Stimulated activated CD8-positive, alpha-beta memory T cell treated with anti-CD3 and anti-CD28 coated beads, Interleukin-7, amount 100 ng/mL, for 24 hours (primary cell): Measurements from ENCODE around the gene MAGI2.

Source experiments
- DNase-seq: peaks from one replicate; pipeline ENCODE4 v3.0.0-alpha.2; 2020; ENCODE audit warnings: low read depth

The MAGI2 gene

DNA sequence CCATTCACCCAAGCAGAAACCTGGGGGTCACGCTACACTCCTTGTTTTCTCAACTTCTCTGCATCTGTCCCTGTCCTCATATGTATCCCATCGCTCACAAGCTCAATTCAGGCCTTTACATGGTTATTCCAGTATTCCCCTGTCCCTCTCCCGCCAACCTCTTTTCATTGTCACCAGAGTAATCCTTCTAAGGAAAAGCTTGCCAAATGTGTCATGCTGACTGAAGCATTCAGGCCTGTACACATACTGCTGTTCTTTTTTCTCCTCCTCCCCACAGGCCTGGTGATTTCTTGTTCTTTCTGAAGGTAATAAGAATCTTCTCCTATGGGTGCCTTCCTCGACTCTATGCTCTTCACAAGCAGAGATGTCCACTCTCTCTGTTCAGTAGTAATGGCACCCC is 1372.7 kb downstream of the MAGI2 start:
- no peak for DNase-seq

DNA sequence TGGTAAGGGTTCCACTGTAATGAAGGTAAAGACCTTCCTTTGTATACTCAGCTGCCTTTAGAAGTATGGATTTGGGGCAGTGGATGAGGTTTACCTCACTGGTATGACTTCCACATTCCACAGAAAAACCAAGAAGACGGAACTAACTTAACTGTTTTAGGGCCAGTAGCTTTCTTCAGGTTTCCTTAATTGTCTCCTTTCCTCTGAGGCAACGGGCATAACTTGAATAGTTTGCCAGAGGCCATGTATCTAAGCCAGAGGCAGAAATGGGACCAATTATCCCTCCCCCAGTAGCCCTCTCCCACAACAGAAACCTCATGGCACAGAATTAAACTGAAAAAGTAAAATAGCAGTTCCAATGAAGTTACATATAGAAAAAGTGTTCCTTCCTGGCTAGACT is 1373.2 kb downstream of the MAGI2 start:
- DNase-seq, result no peak

DNA sequence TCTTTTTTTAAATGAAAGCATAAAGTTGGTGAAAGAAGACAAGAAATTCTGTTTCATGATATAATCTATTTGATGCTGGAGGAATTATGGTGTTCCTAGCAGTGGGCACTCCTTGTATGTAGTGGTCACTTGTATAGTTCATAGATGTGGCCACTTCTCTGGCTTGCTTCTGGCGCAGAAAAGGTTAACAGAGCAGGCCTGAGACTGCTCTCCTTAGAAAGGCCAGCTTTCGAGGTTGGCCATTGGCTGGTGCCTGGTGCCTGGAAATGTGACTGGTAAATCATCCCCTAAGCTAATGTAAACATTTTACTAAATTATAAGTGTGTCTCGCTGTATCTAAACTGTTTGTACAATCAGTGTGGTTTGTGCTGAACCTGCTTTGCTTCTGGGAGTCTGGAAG is 1378.8 kb downstream of the MAGI2 start:
- no peak for DNase-seq

DNA sequence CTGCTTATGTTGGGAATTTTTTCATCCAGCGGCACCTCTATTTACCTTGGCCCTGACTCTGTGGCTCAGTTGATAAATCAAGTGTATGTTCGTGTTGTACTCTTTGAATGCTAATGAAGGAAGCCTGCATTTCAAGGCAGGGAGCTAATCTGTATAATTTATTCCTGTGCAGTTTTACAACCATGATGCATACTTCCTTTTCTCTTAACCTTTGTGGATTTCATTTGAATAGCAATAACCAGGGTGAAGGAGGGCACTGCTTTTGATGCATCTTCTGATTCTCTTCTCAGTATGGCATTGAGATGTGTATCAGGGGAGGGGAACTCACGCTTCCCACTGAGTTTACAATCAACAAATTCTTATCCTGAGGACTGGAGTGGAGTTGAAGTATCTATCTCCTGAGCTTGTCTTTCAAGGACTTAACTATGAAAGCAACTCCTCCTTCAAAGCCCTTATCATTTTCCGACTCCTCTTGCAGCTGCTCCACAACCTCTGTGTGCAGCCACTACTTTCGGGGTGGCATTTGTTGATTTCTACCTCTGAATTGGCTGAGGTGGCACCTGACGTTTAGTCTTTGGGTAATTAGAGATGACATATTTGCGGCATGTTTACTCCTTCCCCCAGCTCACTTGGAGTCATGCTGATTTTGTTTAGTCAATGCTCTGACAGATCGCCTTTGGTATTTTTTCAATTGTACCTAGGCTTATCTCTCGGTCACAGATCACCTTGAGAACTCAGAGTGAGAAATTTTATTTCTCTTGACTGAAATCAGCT is 1379.7 kb downstream of the MAGI2 start:
- DNase-seq, result no peak

DNA sequence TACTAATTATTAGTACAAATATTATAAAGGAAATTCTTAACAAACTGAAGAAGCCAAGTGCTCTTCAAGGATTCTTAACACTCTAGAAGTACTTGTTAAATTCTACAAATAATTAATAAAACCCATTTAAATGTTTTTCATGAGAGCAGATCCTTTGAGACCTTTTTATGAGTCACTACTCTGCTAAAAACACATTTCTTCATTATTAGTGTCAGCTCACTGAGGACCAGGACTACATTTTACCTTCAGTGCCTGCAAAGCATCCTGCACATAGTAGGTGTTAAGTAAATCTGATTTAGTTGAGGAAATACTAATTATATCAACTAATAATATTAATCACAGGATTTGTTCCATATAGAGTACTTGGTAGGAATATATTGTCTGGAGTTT is 1381.3 kb downstream of the MAGI2 start:
- DNase-seq, result no peak

DNA sequence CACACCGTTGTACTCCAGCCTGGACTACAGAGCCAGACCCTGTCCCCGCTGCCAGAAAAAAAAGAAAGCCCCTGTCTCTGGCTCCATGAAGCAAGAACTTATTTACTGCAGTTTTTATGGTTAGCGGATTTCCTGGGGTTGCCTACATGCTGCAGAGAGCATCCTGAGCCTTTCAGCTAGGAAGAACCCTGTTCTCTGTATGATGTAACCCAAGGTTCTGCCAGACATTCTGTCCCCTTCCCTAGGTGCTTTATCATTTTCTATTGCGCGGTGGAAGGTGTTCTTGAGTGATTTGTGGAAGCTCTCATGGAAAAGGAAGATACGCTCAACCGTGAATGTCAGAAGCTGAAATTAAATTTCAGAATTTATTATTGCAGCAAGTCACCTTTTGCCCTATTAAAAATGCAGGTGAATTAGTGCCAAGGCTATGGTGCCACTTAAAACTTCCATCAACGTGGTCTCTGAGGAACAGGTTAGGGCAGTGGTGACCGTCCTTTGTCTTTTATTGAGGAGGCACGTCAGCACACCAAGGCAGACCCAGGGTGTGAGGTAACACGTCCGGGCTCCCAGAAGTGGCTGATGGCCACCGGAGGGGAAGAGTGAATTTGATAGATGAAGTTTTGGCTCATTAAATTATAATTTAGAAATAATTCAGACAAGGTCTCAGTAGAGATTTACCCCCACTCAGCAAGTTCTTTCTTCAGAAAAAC is 1381.8 kb downstream of the MAGI2 start:
- DNase-seq, result no peak

DNA sequence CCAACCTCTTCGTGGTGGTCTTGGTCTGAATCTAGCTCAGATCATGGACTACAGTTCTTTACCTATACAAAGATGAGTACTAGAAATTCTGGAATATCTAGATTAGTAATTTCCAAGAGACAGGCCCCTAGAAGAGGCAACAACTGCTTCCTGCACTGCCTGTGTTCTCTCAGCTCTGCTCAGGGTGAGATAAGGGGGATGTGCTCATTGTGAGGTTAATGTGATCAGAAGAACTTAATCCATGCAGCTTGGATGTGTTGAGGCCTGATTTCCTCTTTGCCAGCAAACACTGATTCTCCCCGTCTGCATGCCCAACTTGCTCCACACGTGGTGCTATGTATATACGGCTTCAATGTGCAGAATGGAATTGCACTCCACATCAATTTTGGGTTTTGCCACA is 1386.9 kb downstream of the MAGI2 start:
- DNase-seq, result no peak

DNA sequence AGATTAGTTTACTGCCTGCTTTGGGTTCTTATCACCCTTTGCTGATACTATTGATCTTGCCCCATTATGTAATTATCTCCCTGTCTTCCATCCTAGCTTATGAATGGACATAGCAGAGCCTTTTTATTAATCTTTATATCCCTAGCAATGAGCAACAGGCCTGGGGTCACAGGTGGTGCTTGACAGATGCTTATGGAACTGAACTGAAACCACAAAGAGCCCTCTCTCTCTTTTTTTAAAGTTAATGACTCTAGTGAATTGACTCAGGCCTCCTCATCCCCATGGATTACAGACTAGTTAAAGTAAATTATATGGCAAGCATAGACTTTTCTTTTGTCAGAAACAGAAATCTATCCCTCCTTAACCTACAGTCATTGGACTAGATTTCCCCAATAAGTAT is 1389.7 kb downstream of the MAGI2 start:
- no peak for DNase-seq

DNA sequence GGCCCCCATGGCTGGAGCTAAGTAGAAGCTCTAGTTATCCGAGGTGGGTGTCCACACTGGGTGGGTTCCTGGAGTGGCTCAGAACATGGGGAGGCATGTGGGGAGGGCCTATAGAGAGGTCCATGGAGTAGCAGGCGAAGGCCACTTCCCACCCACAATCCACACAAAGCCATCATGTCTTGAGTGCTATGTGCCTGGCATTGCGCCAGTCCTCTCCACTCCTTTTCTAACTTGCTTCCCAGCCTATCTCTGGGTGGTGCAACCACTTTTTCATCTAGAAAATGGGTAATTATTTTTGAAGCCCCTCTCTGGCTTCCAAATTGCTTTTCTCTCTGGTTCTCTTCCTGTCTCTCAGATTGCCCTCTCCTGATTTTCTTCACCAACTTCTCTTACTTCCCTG is 1391.3 kb downstream of the MAGI2 start:
- no peak for DNase-seq

DNA sequence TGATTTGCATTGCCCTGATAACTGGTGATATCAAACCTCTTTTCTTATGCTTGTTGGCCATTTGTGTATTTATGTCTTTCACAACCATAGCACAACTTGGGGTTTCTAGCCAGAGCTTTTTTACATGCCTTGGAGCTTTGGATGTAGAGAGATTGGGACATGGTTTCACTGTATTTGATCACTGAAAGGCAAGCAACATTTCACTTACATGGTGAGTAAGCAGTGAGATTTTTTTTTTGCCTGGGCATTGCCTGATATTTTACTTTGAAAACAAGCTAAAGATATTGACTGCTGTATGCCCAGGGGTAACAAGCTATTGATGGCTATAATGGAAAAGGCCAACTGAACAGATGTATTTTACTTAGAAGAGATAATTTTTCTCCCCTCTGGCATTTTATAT is 1395.9 kb downstream of the MAGI2 start:
- DNase-seq, result no peak

DNA sequence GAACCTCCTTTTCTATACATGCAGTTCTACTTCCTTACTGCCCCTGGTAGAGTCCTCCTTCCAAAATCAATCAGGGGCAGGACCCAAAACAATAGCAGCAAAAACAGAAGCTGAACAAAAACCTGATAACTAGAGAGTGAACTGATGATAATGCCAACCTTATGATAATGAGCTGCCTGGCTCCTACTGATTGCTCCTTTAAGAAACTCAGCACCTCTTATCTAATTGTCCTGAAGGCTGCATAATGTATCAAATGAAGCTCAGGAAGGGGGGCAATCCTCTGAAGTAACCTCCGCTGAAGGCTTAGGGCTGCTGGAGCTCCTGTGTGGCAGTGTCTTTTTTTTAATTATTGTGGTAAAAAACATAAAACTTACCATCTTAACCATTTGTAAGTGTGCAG is 1397.9 kb downstream of the MAGI2 start:
- DNase-seq, result no peak

DNA sequence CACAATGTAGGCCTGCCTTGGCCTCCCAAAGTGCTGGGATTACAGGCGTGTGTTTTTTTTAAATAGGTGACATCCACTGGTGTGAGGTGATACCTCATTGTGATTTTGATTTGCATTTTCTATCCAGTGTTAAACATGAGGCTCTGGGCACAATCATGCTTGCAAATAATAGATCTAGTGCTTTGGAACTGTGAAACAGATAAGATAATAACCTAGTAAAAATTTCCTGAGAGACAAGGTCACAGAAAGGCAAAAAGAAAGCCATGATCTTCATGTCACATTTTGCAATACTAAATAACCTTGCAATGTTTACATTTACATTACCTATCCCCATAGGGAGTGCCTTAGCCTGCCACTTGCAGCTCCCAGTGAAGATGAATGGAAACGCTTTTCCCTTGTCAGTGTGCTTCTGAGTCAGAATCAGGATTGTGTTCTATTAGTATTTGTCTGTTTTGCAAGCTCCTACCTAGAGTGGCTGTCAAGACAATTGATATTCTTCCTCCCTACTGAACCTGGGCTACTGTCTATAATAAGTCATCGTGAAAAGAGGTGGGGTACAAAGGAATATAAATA is 1398.4 kb downstream of the MAGI2 start:
- no peak for DNase-seq

DNA sequence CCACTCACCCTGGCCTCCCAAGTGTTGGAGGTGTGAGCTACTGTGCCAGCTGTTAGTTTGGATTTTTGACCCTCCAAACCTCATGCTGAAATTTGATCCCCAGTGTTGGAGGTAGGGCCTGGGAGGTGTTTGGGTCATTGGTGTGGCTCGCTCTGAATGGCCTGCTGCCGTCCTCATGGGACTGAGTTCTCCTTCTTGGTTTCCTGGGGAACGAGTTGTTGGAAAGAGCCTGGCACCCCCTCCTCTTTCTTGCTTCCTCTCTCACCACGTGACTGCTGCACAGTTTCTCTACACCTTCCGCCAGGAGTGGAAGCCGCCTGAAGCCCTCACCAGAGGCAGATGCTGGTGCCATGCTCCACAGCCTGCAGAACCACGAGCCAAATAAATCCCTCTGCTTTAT is 1401.4 kb downstream of the MAGI2 start:
- DNase-seq, result no peak

DNA sequence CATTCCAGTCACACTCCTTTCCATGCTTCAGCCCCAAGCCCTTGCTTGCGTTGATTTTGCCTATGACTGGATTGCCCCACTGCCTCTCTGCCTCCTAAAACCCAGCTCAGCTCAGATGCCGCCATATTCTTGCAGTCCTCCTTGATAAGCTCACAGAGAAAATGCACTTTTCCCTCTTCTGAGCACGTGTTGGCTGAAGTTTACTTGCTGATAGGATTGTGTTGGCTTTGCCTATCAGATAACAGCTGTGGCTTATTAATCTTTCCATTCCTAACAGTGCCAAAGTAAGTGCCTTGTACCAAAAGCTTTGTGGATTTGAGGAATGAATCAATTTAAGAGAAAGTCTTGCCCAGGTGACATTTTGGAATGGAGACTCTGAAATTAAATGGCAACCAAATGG is 1405.7 kb downstream of the MAGI2 start:
- DNase-seq, result no peak

DNA sequence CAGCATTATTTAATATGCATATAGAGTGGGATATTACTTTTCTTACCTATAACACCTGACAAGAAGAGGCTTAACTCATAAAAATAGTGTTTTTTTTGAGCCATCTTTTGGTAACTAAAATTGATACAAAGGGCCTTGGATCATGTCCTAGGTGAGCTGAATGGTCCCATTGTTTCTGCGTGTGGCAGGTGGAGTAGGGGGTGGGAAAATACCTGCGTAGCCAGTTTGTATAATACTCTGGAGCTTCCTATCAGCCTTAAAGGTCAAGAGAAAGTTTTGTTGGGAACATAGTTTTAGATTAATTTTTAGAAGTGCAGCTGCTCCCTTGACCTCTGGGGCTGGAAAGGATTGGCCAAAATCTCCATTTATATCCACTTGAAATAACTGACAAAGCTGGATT is 1410.3 kb downstream of the MAGI2 start:
- DNase-seq, result no peak

DNA sequence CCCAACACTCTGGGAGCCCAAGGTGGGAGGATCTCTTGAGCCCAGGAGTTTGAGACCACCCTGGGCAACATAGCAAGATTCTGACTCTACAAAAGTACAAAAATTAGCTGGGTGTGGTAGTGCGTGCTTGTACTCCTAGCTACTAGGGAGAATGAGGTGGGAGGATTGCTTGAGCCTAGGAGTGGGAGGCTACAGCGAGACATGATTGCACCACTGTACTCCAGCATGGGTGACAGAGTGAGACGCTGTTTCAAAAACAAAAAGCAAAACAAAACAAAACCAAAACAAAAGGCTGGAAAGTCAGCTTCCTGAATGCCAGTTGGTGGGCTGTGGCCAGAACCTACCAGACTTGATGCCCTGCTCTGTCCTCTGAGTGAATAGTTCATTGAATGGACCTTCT is 1412.0 kb downstream of the MAGI2 start:
- DNase-seq, result no peak

DNA sequence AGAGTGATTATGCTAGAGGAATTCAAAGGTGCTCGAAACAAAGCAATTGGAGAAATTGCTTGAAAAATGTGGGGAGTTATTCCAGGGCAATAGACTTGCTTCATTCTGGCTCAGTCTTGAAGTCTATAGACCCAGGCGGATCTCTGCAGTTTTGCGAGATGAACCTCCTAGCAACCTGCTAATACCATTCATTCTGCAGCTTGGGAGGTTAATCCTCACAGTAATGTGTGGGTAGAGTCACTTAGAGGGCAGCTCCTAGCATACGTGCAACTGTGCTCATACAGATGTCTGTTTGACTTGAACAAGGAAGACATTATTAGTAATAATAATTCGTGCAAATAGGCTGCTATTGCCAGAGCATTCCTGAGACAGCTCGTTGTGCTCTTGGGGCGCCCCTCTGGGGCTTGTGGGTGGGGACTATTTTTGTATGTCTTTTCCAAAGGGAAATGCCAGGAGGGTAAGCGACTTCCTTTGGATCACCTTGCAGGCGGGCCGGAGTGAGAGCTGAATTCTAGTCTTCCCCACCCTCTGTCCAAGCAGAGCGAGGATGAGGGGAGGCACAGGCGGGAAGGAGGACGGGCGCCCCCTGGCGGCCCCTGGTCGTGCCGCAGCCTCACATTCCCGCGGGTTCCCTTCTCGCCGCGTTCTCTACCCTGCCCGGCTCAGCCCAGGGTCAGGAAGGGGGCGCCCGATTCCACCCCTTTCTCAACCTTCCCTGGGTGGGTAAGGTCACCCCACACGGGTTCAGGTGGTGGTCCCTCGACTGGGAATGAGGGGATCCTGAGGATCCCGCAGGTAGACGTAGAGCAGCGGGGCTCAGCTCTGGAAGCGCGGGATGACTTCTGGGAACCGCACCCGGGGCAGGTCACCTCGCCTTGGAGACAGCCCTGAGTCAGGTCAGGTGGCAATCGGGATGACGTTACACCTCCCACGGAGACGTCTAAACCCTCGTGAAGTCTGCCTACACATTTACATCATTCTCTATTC is 1413.4 kb downstream of the MAGI2 start:
- DNase-seq, result no peak

DNA sequence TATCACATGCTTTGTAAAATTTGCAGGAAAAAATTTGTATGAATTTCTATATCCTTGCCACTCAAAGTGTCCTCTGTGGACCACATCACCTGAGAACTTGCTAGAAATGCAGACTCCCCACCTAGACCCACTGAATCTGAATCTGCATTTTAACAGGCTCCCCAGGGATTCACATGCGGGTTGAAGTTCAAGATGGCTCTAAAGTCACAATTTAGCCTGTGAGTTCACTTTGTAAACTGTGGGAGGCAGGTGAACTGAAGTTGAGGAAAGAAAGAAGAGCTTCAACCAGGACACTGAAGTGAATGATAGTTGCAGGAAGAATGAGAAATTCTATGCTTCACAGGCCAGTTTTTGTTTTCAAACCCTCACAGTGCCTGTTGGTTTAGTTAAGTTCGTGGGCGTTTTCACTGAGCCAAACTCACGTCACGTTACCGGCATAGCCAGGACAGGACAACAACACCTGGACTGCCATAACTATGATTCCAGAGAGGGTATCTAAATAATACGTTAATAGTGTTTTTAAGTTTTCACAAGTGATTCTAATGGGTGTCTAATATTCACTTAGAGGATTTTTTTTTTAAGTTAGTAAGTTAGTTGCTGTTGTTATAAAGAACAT is 1414.9 kb downstream of the MAGI2 start:
- DNase-seq, result no peak

DNA sequence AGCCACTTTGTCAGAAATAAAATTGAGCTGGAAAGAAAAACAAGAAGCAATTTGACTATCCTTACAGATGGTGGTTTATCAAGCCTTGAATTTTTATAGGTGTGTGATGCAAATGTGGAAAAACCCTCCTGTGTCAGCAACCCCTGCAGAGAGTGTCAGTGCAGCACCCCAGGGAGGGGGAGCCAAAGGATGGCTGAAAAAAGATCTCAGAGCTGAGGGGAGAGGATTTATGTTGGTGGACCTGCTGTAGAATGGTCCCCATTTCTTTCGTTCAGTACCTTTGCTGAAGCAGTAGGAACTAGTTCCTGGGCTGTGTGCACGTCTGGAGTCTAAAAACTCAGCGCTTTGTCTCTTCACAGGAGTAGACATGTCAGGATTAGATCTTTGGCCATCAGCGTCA is 1415.9 kb downstream of the MAGI2 start:
- no peak for DNase-seq

DNA sequence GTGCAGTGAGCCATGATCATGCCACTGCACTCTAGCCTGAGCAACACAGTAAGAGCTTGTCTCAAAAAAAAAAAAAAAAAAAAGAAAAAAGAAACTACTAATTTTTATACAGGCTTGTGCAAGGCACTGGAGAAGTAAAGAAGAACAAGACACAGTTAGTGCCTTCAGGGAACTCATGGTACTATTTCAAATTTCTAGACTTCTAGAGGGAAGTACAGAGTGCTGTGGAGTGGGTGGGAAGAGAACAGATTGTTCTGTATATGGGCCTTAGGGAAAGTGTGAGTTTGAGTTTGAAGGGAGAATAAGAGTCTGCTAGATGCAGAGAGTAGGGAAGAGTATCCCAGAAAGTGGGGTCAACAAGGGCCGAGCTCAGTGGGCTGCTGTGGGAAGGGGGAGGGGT is 1420.1 kb downstream of the MAGI2 start:
- DNase-seq, result no peak

DNA sequence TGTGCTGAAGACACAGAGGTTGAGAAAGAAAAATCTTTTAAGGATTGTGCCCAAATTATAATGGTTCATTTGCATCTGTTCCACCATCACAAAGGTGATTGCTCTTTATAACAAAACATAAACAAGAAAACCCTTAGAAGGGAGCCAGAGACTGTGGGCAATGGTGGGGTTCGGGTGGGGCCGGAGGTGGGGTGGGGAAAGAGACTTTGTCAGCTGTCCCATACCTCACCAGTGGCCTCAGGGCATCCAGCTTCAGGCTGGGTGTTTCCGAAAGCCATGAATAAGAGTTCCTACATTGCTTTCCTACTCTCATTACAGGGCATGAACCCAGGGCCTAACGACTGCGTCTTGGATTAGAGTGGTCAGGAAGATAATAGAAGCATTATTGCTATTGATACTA is 1427.0 kb downstream of the MAGI2 start:
- DNase-seq, result no peak

DNA sequence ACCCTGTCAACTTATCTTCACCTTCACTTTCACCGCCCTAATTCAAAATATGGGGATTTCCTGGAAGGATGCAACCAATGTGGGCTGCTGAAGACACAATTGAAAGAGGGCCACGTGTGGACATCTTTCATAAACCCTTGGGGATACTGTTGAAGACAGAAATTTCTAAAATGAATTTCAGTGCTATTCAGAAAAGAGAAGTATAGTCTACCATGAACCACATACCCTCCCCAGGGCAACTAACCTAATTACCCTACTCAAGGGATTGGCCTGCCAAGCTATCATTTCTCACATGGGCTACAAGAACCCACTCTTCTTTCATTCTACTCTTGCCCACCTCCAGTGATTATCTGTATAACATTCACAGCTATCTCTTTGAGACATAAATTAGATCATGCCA is 1428.9 kb downstream of the MAGI2 start:
- no peak for DNase-seq
